Peyer's patch (tissue), 4 donors: ENCODE measurements around the gene SNX9. TPM values are rescaled to one million over a fixed set of nuclear protein-coding genes. Genes with fewer than 3 reads are reported as not detected.

ENCODE experiments used
- DNase-seq, 3 donors: peaks; one replicate each; pipeline ENCODE4 v3.0.0-alpha.2; 2017 to 2019
- H3K27ac ChIP-seq, 4 donors: fragments of 200-600 bp; sonication (generic); one replicate each; pipeline ENCODE4 v1.5.1; 2016 to 2019
- H3K27me3 ChIP-seq, 2 donors: fragments of 200-600 bp; sonication (generic); one replicate each; pipeline ENCODE4 v1.5.1; 2019
- H3K36me3 ChIP-seq, 3 donors: fragments of 200-600 bp; sonication (generic); one replicate each; pipeline ENCODE4 v1.5.1; 2016 to 2019
- H3K4me1 ChIP-seq, 4 donors: fragments of 200-600 bp; sonication (generic); one replicate each; pipeline ENCODE4 v1.5.1; 2016 to 2019
- H3K4me3 ChIP-seq, 4 donors: fragments of 200-600 bp; sonication (generic); 1 replicate in 3 of 4; 2 replicates in 1 of 4; pipeline ENCODE4 v1.5.1; 2016 to 2019; ENCODE audit warnings: mild to moderate bottlenecking in 1 of 4
- H3K9me3 ChIP-seq, 4 donors: fragments of 200-600 bp; sonication (generic); one replicate each; pipeline ENCODE4 v1.5.1; 2016 to 2019; ENCODE audit warnings: mild to moderate bottlenecking in 1 of 4
- POLR2A ChIP-seq, 2 donors: fragments of 450-650 bp; IDR thresholded peaks; one replicate each; pipeline ENCODE4 v1.5.1; 2017; ENCODE audit warnings: antibody characterized with exemption in 2 of 2, mild to moderate bottlenecking in 2 of 2, moderate library complexity in 2 of 2
- total RNA-seq, 4 donors: library from RNA; depleted of rRNA; stranded (reverse); fragments of >200 nt; gene quantifications; one replicate each; pipeline ENCODE4 v1.1.0, GENCODE V29; 2016
- TF ChIP-seq, protein P1 (sequence below), 6 experiments: fragments of 450-650 bp in 4 of 6; fragments of 200-600 bp in 2 of 6; sonication (generic) in 1 of 6; IDR thresholded peaks; one replicate each; pipeline ENCODE4 v1.5.1; 2017 to 2019; ENCODE audit warnings: antibody characterized with exemption in 6 of 6, mild to moderate bottlenecking in 3 of 6, moderate library complexity in 1 of 6

The SNX9 gene
- total RNA-seq, 4 donors from 2014 or later, result 49.8 to 59.1 (median 52.5) TPM

DNA sequence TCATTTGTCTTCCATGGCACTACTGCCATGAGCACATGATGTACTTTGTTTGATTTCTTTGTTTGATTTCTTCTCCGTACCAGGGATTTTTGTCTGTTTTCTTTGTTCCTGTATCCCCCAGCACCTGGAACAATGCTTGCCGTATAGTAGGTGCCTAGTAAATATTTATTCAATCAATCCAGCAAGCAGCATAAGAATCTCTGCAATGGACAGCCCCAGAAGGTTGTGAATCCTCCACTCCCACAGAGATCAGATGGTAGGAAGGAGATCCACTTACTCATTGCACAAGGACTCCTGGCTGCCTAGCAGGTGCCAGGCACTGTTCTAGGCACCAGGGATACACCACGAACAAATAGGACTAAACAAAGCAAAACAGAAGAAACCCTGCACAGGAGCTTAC, 151.9 kb downstream of the SNX9 start:
- Histone ChIP-seq H3K9me3 (no peaks in the 10 kb centered on the region), H3K36me3 (no peaks in the 10 kb centered on the region), H3K27me3 (no peaks in the 10 kb centered on the region), H3K27ac (no peak overlapping the region), H3K4me1 (no peaks in the 10 kb centered on the region), H3K4me3 (no peak overlapping the region)
- TF ChIP-seq, protein P1, sequence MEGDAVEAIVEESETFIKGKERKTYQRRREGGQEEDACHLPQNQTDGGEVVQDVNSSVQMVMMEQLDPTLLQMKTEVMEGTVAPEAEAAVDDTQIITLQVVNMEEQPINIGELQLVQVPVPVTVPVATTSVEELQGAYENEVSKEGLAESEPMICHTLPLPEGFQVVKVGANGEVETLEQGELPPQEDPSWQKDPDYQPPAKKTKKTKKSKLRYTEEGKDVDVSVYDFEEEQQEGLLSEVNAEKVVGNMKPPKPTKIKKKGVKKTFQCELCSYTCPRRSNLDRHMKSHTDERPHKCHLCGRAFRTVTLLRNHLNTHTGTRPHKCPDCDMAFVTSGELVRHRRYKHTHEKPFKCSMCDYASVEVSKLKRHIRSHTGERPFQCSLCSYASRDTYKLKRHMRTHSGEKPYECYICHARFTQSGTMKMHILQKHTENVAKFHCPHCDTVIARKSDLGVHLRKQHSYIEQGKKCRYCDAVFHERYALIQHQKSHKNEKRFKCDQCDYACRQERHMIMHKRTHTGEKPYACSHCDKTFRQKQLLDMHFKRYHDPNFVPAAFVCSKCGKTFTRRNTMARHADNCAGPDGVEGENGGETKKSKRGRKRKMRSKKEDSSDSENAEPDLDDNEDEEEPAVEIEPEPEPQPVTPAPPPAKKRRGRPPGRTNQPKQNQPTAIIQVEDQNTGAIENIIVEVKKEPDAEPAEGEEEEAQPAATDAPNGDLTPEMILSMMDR (IDR thresholded peaks at IDR 0.05), result no peak
- no peak for TF ChIP-seq POLR2A (IDR thresholded peaks at IDR 0.05)
- DNase-seq, result no peak

DNA sequence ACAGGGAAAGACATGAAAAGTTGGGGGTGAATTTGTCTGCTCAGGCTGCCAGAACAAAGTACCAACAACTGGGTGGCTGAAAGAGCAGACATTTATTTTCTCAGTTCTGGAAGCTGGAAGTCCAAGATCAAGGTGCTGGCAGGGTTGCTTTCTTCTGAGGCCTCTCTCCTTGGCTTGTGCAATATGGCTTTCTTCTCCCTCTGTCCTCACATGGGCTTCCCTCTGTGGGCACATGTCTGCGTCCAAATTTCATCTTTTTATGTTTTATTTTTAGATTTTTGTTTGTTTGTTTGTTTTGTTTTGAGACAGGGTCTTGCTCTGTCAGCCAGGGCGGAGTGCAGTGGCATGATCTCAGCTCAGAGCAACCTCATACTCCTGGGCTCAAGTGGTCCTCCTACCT, 152.4 kb downstream of the SNX9 start:
- H3K27me3 ChIP-seq, result no peaks in the 10 kb centered on the region
- no peak for DNase-seq
- H3K9me3 ChIP-seq, result no peaks in the 10 kb centered on the region
- no peaks in the 10 kb centered on the region for H3K4me1 ChIP-seq
- TF ChIP-seq POLR2A (IDR thresholded peaks at IDR 0.05), result no peak
- TF ChIP-seq, protein P1 (IDR thresholded peaks at IDR 0.05), result no peak
- H3K4me3 ChIP-seq, result no peak overlapping the region
- H3K36me3 ChIP-seq, result no peaks in the 10 kb centered on the region
- no peak overlapping the region for H3K27ac ChIP-seq

DNA sequence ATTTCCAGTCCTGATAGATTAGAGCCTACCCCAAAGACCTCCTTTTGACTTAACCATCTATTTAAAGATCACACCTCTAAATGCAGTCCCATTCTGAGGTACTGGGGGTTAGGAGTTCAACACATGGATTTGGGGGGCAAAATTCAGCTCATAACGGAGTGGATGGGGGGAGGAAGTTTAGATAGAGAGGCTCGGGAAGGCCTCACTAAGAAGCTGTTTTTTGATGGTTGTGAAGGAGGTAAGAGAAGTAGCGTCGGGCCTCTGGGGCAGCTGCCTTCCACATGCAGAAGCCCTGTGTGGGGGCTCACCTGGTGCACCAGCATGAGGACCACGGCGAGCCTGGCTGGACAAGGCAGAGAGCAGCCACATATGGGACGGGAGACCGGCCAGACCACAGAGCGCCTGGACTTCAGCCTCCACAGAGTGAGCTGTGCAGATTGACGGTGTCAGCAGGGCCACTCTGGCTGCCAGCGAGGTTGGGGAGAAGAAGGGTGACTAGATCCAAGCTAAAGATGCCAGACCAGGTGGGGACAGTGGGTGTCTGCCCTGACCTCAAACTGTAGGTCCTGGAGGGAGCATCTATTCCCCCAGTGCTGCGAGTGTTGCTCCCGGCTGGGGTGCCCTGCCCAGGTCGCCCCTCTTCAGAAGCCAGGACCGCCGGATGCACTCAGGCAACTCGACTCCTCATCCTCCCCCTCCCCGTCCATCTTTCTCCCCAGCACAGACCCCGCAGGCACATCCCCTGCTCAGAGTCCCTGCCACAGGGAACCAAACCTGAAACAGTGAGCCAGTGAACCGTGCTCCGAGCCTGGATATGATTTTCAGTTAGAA, 153.5 kb downstream of the SNX9 start:
- Histone ChIP-seq H3K9me3 (no peaks in the 10 kb centered on the region), H3K4me1 (peaks cover 0 to 3% (median 0%) of the 10 kb centered on the region in 4 donors), H3K36me3 (no peaks in the 10 kb centered on the region), H3K27me3 (no peaks in the 10 kb centered on the region), H3K27ac (no peak overlapping the region), H3K4me3 (no peak overlapping the region)
- TF ChIP-seq, protein P1 (IDR thresholded peaks at IDR 0.05), result no peak
- no peak for TF ChIP-seq POLR2A (IDR thresholded peaks at IDR 0.05)
- DNase-seq, result no peak

DNA sequence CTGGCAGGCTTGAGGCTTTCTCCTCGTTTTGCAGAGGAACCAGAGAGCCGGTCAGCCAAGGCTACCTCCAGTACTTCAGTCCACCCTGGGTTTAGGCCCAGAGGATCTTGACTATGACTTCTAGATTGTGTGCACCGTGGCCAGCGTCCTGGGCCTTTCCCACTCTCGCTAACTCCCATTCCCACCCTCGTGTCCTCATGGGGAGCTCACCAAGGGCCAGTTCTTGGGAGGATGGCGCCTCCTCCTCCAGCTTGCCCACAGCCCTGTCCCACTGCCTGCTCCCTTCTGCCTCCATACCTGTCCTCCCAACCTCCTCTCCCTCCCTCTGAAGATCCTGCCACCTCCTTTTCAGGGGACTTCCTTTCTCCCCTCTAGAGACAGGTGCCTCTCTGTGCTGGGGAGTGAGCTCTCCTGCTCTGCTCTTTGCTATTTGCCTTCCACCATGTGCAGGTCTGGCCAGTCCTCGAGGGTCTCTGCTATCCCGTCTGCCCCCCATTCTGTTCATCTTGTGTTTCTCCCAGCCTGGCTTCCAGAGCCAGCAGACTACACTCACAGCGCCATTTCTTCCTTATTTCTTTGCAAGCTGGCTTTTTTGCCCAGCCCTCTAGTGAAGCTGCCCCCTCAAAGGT, 154.2 kb downstream of the SNX9 start:
- no peaks in the 10 kb centered on the region for H3K9me3 ChIP-seq
- no peak for DNase-seq
- no peak overlapping the region for H3K27ac ChIP-seq
- no peaks in the 10 kb centered on the region for H3K36me3 ChIP-seq
- no peaks in the 10 kb centered on the region for H3K27me3 ChIP-seq
- H3K4me3 ChIP-seq, result no peak overlapping the region
- peaks cover 0 to 4% (median 0%) of the 10 kb centered on the region in 4 donors for H3K4me1 ChIP-seq
- TF ChIP-seq POLR2A (IDR thresholded peaks at IDR 0.05), result no peak
- TF ChIP-seq, protein P1 (IDR thresholded peaks at IDR 0.05), result no peak

DNA sequence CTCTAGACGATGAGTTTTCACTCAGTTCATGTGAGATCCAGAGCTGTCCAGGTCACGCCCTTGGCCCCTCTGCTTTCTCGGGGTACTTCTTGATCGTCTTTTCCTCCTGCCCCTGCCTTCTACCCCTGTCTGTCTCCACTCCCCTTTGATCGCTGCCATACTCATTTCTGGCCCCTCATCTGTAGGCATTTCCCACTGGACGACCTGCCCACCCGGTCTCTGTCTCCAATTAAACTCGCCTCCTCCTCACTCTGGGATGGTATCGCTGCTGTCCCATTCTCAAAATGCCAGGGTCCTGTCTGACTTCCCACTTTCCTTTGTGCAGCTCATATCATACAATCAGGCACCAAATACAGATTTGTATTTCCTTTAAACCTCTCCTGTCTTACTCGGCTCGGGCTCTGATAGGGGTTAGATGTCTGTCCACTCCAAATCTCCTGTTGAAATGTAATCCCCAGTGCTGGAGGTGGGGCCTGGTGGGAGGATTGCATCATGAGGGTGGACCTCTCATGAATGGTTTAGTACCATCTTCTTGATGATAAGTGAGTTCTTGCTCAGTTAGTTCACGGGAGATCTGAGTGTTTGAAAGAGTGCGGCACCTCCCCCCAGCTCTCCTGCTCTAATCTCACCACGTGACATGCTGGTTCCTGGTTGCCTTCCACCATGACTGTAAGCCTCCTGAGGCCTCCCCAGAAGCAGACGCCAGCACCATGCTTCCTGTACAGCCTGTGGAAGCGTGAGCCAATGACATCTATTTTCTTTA, 155.2 kb downstream of the SNX9 start:
- no peaks in the 10 kb centered on the region for H3K9me3 ChIP-seq
- H3K4me3 ChIP-seq, result no peak overlapping the region
- H3K27me3 ChIP-seq, result no peaks in the 10 kb centered on the region
- TF ChIP-seq, protein P1 (IDR thresholded peaks at IDR 0.05), result no peak
- no peak for TF ChIP-seq POLR2A (IDR thresholded peaks at IDR 0.05)
- H3K27ac ChIP-seq, result no peak overlapping the region
- H3K4me1 ChIP-seq, result peaks cover 0 to 9% (median 3%) of the 10 kb centered on the region in 4 donors
- no peaks in the 10 kb centered on the region for H3K36me3 ChIP-seq
- no peak for DNase-seq
